Stomach (tissue), 4 donors: Measurements from ENCODE around the gene BBIP1.

Experiments
- CTCF ChIP-seq, 7 experiments: fragments of 450-650 bp in 4 of 7; fragments of 200-600 bp in 3 of 7; sonication (generic) in 3 of 7; IDR thresholded peaks; one replicate each; pipeline ENCODE4 v1.5.1; 2016 to 2019; ENCODE audit warnings: antibody characterized with exemption in 7 of 7, control low read depth in 2 of 7, mild to moderate bottlenecking in 1 of 7
- POLR2AphosphoS5 ChIP-seq, 3 donors: sonication (generic); formaldehyde crosslinking; IDR thresholded peaks; one replicate each; pipeline ENCODE4 v1.6.1; 2016; ENCODE audit warnings: antibody characterized with exemption in 3 of 3

DNA sequence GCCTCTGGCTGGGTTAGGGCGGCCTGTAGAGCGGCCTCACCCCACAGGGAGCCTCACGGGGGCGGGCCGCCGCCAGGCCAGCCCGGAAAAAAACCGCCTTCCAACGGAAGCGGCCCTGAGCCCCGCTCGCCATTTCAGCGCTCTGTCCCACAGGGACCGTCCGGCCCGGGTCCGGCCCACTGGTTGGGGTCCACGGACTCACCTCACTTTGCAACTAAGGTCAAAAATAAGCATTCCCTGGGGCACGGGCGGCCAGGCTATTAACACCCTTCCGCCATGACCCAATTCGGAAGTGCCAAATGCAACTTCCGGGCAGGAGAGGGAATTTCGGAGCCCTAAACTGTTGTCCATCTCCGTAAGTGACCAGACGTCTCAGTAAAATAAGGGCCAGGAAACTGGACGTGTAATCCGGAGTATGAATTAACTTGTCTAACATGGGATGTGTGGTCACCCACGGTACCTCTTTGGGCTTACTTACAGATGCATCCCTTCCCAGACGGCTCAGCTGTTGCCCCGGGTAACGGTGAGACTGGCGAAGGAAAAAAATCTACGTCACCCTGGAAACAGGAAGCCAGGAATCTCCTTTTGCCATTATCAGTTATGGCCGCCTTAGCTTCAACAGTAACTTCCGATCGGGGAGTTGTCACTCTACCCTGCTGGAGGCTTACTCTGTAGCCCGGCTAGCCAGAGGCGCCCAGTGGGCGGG lies at the start of gene BBIP1:
- TF ChIP-seq CTCF (IDR thresholded peaks at IDR 0.05) (peak in 1 of 7 experiments; percentile 7), POLR2AphosphoS5 (IDR thresholded peaks at IDR 0.05) (peak; percentile 70 to 86 (median 72))
